ENCODE results near the gene HOXA5.

- TF ChIP-seq GATA3 (IDR thresholded peaks at IDR 0.05; ENCODE audit: low read depth, low read length) (no peak), GATA2 (IDR thresholded peaks at IDR 0.05; ENCODE audit: low read depth, low read length) (no peak)
Measured at GRCh38 chr7:27114881-27115220, 28.6 kb downstream of the HOXA5 start.

Data from SH-SY5Y (cell line).